DND-41 (cell line): ENCODE measurements around the gene ZNF329.

Experiments
- ATAC-seq: fragments of 200-7000 bp; cut with Tn5 transposase; 3 replicates; pipeline ENCODE4 v1.9.1; 2021; ENCODE audit warnings: low read depth; ENCODE audit not compliant: insufficient read depth
- DNase-seq: peaks from one replicate; pipeline ENCODE4 v3.0.0-alpha.2; 2020
- H2AFZ ChIP-seq: 2 replicates; pipeline ENCODE4 v1.6.0; 2012; ENCODE audit warnings: low read depth, low read length
- H3K27ac ChIP-seq: 2 replicates; pipeline ENCODE4 v1.5.1; 2012; ENCODE audit warnings: low read length, inconsistent platforms
- H3K27me3 ChIP-seq: fragments of 200-600 bp; sonication (generic); 2 replicates; pipeline ENCODE4 v1.6.0; 2012; ENCODE audit warnings: low read length, mild to moderate bottlenecking, inconsistent platforms; ENCODE audit not compliant: insufficient read depth, poor library complexity
- H3K36me3 ChIP-seq: 2 replicates; pipeline ENCODE4 v1.5.1; 2012; ENCODE audit warnings: low read length, inconsistent platforms; ENCODE audit not compliant: insufficient read depth
- H3K4me1 ChIP-seq: 2 replicates; pipeline ENCODE4 v1.5.1; 2012; ENCODE audit warnings: mild to moderate bottlenecking, low read length; ENCODE audit not compliant: insufficient read depth
- H3K4me2 ChIP-seq: 2 replicates; pipeline ENCODE4 v1.6.0; 2012; ENCODE audit warnings: mild to moderate bottlenecking, moderate library complexity, low read length, inconsistent platforms; ENCODE audit not compliant: insufficient read depth
- H3K4me3 ChIP-seq, 2 experiments: fragments of 200-600 bp in 1 of 2; shearing (Covaris generic) in 1 of 2; 2 replicates each; pipeline ENCODE4 v1.5.1; 2012 to 2016; ENCODE audit warnings: inconsistent platforms in 2 of 2, low read length in 2 of 2, mild to moderate bottlenecking in 2 of 2, low read depth in 1 of 2, moderate library complexity in 1 of 2
- H3K79me2 ChIP-seq: 2 replicates; pipeline ENCODE4 v1.6.0; 2012; ENCODE audit warnings: low read length, inconsistent platforms; ENCODE audit not compliant: insufficient read depth
- H3K9ac ChIP-seq: 2 replicates; pipeline ENCODE4 v1.6.0; 2012; ENCODE audit warnings: low read depth, mild to moderate bottlenecking, inconsistent platforms, low read length, moderate library complexity
- H3K9me3 ChIP-seq: 2 replicates; pipeline ENCODE4 v1.5.1; 2012; ENCODE audit warnings: low read length, moderate library complexity, mild to moderate bottlenecking, inconsistent platforms; ENCODE audit not compliant: insufficient read depth, severe bottlenecking
- H4K20me1 ChIP-seq: 2 replicates; pipeline ENCODE4 v1.6.0; 2012; ENCODE audit warnings: low read length; ENCODE audit not compliant: insufficient read depth
- CTCF ChIP-seq: IDR thresholded peaks from 2 replicates; pipeline ENCODE4 v1.5.1; 2012; ENCODE audit warnings: borderline replicate concordance, low read length, moderate library complexity, mild to moderate bottlenecking; ENCODE audit not compliant: poor library complexity, severe bottlenecking; ENCODE audit errors: extremely low read depth
- EZH2 ChIP-seq: IDR thresholded peaks from 3 replicates; pipeline ENCODE4 v1.6.1; 2012; ENCODE audit warnings: borderline replicate concordance, low read depth, mild to moderate bottlenecking, moderate library complexity, low read length, inconsistent platforms; ENCODE audit not compliant: severe bottlenecking

ZNF329 gene

GRCh38 chr19:58150328-58150921, at the start of gene ZNF329:
ZNF329 (minus strand) TSS chr19:58150789; CDS start chr19:58129503, 21,286 bp downstream.
- peak; percentile 74 for ATAC-seq
- peaks cover 43% of the 10 kb centered on the region for H3K4me1 ChIP-seq
- H3K9me3 ChIP-seq, result peaks cover 24% of the 10 kb centered on the region
- peak; percentile 93 for DNase-seq
- peaks cover 20% of the 10 kb centered on the region for H3K36me3 ChIP-seq
- peak within 1 kb of the TSS; percentile 92 for H3K27ac ChIP-seq
- H3K79me2 ChIP-seq, result peaks cover 58% of the 10 kb centered on the region
- TF ChIP-seq EZH2 (no peak), CTCF (no peak)
- peak within 1 kb of the TSS; percentile 79 for H3K4me2 ChIP-seq
- H4K20me1 ChIP-seq, result no peaks in the 10 kb centered on the region
- H3K9ac ChIP-seq, result peak within 1 kb of the TSS; percentile 91
- H3K27me3 ChIP-seq, result no peaks in the 10 kb centered on the region
- peak within 1 kb of the TSS; percentile 77 to 87 for H3K4me3 ChIP-seq
- peak within 1 kb of the TSS; percentile 98 for H2AFZ ChIP-seq

- no peak for ATAC-seq
- no peak for TF ChIP-seq CTCF
- TF ChIP-seq EZH2, result no peak
These were observed 46.5 kb upstream of the ZNF329 start for GRCh38 chr19:58196901-58197616.

GRCh38 chr19:58183817-58184215, 33.2 kb upstream of the ZNF329 start:
- H2AFZ ChIP-seq, result peak overlapping the region; percentile 84
- ATAC-seq, result no peak
- H3K79me2 ChIP-seq, result peaks cover 10% of the 10 kb centered on the region
- H4K20me1 ChIP-seq, result no peaks in the 10 kb centered on the region
- H3K4me1 ChIP-seq, result peaks cover 17% of the 10 kb centered on the region
- peaks cover 31% of the 10 kb centered on the region for H3K36me3 ChIP-seq
- peak overlapping the region; percentile 79 for H3K9ac ChIP-seq
- H3K9me3 ChIP-seq, result peaks cover 42% of the 10 kb centered on the region
- peak overlapping the region; percentile 97 for H3K27ac ChIP-seq
- H3K4me2 ChIP-seq, result peak overlapping the region; percentile 67
- H3K27me3 ChIP-seq, result no peaks in the 10 kb centered on the region
- DNase-seq, result no peak
- TF ChIP-seq CTCF (no peak), EZH2 (no peak)
- peak overlapping the region; percentile 25 to 69; a peak in 3 of 4 replicates for H3K4me3 ChIP-seq

More at GRCh38 chr19:58196901-58197616, 46.5 kb upstream of the ZNF329 start:
- Histone ChIP-seq H3K27ac (no peak overlapping the region), H3K9ac (no peak overlapping the region), H4K20me1 (no peaks in the 10 kb centered on the region), H3K4me3 (no peak overlapping the region), H2AFZ (no peak overlapping the region), H3K4me2 (no peak overlapping the region), H3K79me2 (no peaks in the 10 kb centered on the region), H3K9me3 (peaks cover 84% of the 10 kb centered on the region), H3K36me3 (peaks cover 54% of the 10 kb centered on the region), H3K27me3 (no peaks in the 10 kb centered on the region), H3K4me1 (no peaks in the 10 kb centered on the region)
- no peak for DNase-seq
